Amygdala (tissue), 56 donors: ENCODE data around the gene GNB1.
"Not testable (repeated sequence)": the region's sequence is repeated elsewhere in the genome, so short reads cannot be mapped to it uniquely, and the experiment has no call there.

Source experiments
- DNase-seq, 56 donors: peaks; one replicate each; lab custom pipeline; 2025; lab: John Stamatoyannopoulos, UW

Gene GNB1

GRCh38 chr1:1754051-1754815 is 136.7 kb downstream of the GNB1 start:
- no peak for DNase-seq

- no peak for DNase-seq
Observed at GRCh38 chr1:1753607-1754005, 137.3 kb downstream of the GNB1 start.

- DNase-seq = no peak
Observed at GRCh38 chr1:1752636-1753606, 138.0 kb downstream of the GNB1 start.

GRCh38 chr1:1752190-1752589 is 138.7 kb downstream of the GNB1 start:
- no peak for DNase-seq

- DNase-seq = not testable (repeated sequence)
Observed at GRCh38 chr1:1749941-1750340, 140.9 kb downstream of the GNB1 start.

GRCh38 chr1:1748686-1749321 is 142.1 kb downstream of the GNB1 start:
- no peak for DNase-seq

GRCh38 chr1:1746566-1746909 is 144.3 kb downstream of the GNB1 start:
- DNase-seq = not testable (repeated sequence)

GRCh38 chr1:1745651-1746565 is 145.0 kb downstream of the GNB1 start:
- DNase-seq = peak in 41 of 56 donors; percentile 8 to 89 (median 60)

- DNase-seq = not testable (repeated sequence)
Observed at GRCh38 chr1:1742529-1742928, 148.4 kb downstream of the GNB1 start.

GRCh38 chr1:1741013-1741412 is 149.9 kb downstream of the GNB1 start:
- not testable (repeated sequence) for DNase-seq

GRCh38 chr1:1738799-1739337 is 152.0 kb downstream of the GNB1 start:
- not testable (repeated sequence) for DNase-seq

GRCh38 chr1:1737675-1738590 is 153.0 kb downstream of the GNB1 start:
- DNase-seq = not testable (repeated sequence)
